GM19025 (cell line): ENCODE results near the gene GPX1.
"Not testable (repeated sequence)": the region's sequence is repeated elsewhere in the genome, so short reads cannot be mapped to it uniquely, and the experiment has no call there.

ENCODE experiments used
- ATAC-seq: cut with Tn5 transposase; IDR thresholded peaks from one replicate; pipeline ENCODE4 v1.9.1; 2021; ENCODE audit warnings: mild to moderate bottlenecking, low read depth, moderate library complexity; ENCODE audit not compliant: unreplicated experiment

GPX1 gene

GRCh38 chr3:49358217-49358883 lies at the start of gene GPX1:
Gene GPX1 (minus strand): TSS chr3:49358353. CDS start chr3:49358278, 75 bp downstream.
- ATAC-seq: peak; percentile 92

DNA sequence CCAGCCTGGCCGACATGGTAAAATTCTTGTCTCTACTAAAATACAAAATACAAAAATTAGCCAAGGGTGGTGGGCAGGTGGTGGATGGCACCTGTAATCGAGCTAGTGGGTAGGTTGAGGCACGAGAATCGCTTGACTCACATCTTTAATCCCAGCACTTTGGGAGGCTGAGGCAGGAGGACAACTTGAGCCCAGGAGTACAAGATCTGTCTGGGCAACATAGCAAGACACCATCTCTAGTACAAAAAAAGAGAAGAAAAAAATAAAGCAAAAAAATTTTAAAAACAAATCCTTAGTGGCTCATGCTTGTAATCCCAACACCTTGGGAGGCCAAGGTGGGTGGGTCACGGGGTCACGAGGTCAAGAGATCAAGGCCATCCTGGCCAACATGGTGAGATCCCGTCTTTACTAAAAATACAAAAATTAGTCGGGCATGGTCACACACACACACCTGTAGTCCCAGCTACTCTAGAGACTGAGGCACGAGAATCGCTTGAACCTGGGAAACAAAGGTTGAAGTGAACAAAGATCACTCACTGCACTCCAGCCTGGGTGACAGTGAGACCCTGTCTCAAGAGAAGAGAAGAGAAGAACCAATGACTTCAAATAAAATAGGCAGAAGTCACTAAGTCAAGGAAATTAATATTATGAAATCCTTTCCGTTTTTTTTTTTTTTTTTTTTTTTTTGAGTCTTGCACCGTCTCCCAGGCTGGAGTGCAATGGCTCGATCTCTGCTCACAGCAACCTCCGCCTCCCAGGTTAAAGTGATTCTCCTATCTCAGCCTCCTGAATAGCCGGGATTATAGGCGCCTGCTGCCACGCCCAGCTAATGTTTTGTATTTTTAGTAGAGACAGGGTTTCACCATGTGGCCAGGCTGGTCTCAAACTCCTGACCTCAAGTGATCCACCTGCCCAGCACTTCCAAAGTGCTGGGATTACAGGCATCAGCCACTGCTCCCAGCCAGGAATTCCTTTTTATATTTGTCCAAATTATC lies 48.7 kb upstream of the GPX1 start:
- no peak for ATAC-seq

GRCh38 chr3:49405570-49405969 lies 47.4 kb upstream of the GPX1 start:
- not testable (repeated sequence) for ATAC-seq

DNA sequence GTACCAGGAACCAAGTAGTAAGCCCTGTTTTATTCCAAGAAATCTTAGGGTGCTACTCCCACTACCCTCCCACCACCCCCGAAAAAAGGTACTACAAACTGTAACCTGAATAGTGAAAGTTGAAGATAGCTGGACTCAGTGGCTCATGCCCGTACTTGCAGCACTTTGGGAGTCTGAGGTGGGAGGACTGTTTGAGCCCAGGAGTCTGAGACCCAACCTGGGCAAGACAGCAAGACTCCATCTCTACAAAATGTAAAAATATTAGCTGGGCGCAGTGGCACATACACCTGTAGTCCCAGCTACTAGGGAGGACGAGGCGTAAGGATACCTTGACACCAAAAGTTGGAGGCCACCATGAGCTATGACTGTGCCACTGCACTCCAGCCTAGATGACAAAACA lies 45.7 kb upstream of the GPX1 start:
- no peak for ATAC-seq

GRCh38 chr3:49401766-49402165 lies 43.6 kb upstream of the GPX1 start:
- ATAC-seq: no peak

GRCh38 chr3:49399461-49399860 lies 41.3 kb upstream of the GPX1 start:
- no peak for ATAC-seq

GRCh38 chr3:49397470-49397869 lies 39.3 kb upstream of the GPX1 start:
- no peak for ATAC-seq

- not testable (repeated sequence) for ATAC-seq
Observed at GRCh38 chr3:49391310-49391709, 33.2 kb upstream of the GPX1 start.

- no peak for ATAC-seq
Observed at GRCh38 chr3:49389297-49389696, 31.1 kb upstream of the GPX1 start.

GRCh38 chr3:49388289-49388820 lies 30.2 kb upstream of the GPX1 start:
- no peak for ATAC-seq

DNA sequence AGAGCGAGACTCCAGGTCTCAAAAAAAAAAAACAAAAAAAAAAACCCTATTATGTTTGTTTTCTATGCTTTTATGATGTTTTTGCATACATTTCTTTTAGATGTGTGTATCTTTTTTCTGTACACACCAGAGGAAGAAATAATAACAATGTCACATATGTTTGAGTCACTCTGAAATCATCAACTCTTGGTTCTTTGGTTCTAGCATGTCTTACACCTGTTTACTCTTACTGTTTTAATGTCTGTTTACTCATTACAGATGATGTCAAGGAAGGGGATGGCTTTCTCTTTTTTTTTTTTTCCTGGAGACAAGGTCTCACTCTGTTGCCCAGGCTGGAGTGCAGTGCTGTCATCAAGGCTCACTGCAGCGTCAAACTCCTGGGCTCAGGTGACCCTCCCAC lies 29.6 kb upstream of the GPX1 start:
- no peak for ATAC-seq

GRCh38 chr3:49386056-49386756 lies 28.1 kb upstream of the GPX1 start:
- ATAC-seq: no peak

DNA sequence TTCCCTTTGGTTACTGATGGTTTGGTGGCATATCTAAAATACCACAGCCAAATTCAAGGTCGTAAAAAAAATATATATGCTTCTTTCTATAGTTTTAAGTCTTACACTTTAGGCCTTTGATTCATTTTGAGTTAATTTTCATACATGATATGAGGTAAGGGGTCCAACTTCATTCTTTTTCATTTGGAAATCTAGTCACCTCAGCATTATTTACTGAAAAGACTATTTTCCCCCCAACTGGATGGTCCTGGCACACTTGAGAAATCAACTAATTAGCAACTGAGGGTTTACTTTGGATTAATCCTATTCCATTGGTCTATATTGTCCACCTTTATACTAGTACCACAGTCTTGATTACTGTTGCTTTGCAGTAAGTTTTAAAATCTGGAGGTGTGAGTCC lies 27.5 kb upstream of the GPX1 start:
- ATAC-seq: no peak

GRCh38 chr3:49383387-49383786 lies 25.2 kb upstream of the GPX1 start:
- no peak for ATAC-seq

- ATAC-seq: no peak
Observed at GRCh38 chr3:49378249-49378895, 20.2 kb upstream of the GPX1 start.

- ATAC-seq: no peak
Observed at GRCh38 chr3:49377483-49377882, 19.3 kb upstream of the GPX1 start.

- no peak for ATAC-seq
Observed at GRCh38 chr3:49371946-49372345, 13.8 kb upstream of the GPX1 start.

DNA sequence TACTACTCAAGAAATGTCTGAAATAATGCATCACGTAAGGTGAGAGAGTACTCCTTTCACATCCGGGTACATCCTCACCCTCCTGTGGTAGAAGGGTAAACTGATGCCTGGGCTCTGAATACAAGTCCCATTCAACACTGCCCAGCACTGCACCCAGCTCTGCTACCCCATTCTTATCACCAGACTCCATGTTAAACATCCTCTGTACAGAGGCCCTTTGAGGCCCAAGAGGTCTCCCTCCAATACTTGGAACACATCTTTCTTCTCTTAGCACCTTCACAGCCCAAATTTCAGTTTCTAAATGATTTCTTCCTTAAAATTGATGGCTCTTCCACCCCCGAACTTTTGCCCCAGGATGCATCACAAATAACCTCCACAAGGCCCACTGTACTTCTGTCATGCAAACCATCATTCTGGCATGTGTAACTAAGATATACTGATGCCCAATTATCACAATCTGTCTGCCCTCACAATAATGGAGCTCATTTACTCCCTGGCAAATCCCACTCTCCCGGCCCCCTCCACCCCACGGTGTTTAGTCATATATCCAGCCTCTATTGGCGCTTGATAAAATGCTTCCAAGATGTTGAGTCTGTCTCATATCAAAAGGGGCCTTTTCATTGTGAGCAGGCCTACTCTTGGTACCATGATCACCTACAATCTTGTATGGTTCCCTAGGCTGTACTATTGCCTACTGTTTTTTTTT lies 12.6 kb upstream of the GPX1 start:
- ATAC-seq: no peak

DNA sequence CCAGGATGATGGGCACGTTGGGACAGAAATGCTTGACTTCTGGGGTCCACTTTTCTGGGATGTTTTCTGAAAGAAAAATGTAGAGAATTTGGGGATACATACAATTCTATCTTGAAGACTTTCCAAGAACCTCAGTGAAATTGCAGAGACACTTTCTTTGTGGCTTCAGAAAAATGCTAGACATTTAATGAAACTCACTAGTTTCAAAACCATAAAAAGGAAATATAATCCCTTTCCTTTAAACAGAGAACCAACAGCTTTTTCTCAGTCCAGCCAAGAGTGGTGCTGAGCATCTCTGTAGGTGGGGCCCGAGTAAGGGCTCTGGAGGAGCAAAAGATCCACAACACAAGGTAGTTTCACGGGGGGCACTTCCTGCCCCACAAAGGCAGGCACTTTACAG lies 4.4 kb upstream of the GPX1 start:
- no peak for ATAC-seq

DNA sequence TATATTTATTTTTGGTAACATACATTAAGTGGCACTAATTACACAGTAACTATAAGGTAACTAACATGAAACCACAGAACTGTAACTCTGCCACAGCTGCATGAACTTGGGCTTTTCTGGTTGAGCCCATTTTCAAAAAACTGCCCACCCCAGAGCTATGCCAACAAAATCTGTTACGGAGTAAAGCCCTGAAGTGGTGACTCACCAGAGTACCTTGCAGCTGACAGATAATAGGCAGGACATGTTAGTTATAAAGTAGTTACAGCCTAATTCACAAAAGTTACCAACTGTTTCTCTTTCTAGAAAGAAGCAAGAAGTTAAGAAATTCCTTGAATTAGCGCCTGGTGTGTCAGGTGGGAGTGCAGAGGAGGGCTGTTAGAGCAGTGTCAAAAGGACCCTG lies 1.5 kb upstream of the GPX1 start:
- no peak for ATAC-seq
